CD4-positive, alpha-beta T cell treated with Interleukin-21 for 1 hour (primary cell): ENCODE measurements around the gene TOMT.

ENCODE experiments used
- DNase-seq: peaks from one replicate; pipeline ENCODE4 v3.0.0-alpha.2; 2020

The TOMT gene

GRCh38 chr11:72105888-72106287 is at the start of gene TOMT:
Gene TOMT (plus strand): TSS chr11:72105924. CDS start chr11:72105952, 28 bp downstream.
- no peak for DNase-seq

DNA sequence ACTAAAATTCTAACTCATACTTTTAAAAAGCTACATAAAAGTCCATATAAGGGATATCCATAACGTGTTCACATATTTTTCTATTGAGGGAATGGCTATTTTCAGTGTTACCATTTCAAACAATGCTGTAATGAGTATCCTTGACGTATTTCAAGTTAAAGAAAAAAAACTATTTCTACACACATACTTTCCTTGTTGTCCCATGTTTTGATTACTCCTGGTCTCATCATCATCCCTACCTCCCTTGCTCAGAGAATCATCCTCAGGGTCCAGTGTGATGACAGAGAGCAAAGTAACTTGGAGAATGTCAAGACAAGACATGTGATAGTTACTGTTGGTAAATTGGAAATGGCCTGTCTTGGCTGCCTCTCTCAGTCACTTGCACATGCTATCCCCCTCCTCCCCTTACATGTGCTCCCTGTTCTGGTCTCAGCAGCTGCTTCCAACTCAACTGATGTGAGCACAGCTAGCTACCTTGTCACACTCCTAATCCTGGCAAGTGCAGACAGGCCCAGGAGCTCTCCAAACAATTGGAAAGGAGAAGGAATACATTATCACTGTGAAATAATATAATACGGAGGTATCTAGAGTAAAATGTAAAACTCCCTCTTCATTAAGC is 47.2 kb upstream of the TOMT start:
- no peak for DNase-seq

- DNase-seq, result no peak
Measured at GRCh38 chr11:72061739-72062396, 43.9 kb upstream of the TOMT start.

GRCh38 chr11:72066855-72067254 is 38.9 kb upstream of the TOMT start:
- DNase-seq, result no peak

DNA sequence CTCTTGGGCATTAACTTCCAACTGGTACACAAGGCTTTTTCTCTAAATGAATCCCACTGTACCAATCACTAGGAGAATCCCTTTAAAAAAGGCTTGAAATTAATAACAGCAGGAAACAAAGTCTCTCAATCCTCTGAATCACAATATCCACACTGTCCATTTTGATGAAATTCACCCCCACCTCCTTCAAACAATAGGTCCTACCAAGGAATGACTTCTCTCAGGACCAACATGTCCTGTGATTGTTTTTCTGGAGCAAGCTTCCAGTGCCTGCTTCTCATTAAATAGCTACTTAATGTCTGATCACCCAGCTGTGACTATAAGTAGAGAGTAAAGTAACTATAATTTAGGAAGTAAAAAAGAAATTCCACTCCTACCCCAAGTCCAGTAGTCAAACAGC is 38.5 kb upstream of the TOMT start:
- DNase-seq, result no peak

DNA sequence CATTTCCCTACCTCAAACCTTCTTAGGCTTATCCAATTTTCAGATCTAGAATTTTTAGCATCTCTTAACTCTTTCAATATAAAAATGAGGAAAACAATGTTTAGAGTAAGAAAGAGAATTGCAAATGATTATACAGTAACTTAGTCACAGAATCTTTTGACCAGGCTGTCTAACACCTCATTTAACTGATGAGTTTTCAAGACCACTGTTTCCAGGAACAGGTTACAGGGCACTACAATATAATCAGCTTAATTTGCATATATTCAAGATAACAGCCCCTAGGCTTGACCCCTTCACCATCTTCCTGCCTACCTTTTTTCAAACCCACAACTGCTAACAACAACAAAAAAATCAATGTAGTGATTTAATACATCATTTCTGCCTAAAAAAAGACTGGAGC is 38.0 kb upstream of the TOMT start:
- no peak for DNase-seq

- no peak for DNase-seq
Measured at GRCh38 chr11:72069200-72069599, 36.5 kb upstream of the TOMT start.

GRCh38 chr11:72069787-72070251 is 35.9 kb upstream of the TOMT start:
- peak; percentile 13 for DNase-seq

DNA sequence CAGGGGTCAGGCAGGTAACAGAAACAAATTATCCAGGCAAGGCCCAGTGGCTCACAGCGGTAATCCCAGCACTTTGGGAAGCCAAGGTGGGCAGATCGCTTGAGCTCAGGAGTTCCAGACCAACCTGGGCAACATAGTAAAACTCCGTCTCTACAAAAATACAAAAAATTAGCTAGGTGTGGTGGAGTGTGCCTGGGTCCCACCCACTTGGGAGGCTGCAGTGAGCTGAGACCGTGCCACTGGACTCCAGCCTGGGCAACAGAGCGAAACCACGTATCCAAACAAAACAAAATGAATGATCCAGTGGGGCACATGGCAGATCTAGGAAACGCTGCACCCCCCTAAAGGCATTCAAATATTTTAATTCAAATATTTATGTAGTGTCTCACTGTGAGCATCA is 35.2 kb upstream of the TOMT start:
- no peak for DNase-seq

DNA sequence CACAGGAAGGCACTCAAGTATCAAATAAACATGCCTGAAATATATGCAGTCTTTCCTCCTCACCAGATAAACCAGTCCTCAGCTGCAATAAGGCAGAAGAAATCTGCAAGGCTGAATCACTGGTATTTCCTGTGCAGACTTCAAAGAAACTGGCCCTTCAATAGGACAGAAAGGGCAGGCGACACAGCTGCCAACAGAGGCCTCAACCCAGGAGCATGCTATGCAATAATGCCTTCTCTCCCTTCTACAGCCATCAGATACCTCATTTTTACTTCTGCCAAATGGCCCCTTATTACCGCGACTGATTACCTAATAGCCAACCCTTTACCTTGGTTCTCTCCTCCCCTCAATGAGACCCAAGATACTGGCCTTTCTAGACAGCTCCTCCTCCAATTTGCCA is 33.4 kb upstream of the TOMT start:
- DNase-seq, result no peak

DNA sequence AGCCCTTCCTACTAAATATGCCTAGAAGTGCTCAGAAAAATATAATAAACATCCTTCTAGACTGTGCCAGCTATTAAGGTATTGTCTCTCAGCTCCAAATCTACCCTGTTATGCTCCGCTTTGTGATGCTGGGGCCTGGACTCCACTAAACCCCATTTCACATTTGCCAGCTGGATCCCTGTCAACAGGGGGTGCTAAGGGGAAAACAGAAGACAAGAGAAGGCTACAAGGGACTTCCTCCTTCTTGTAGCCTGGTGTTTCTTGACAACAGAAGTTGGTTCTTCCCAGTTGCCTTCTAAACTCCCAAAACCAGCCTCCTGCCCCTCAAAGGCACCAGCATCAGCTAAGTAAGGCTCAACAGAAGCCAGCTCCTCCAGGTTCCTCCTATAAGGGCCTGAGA is 30.6 kb upstream of the TOMT start:
- DNase-seq, result peak; percentile 21

- DNase-seq, result no peak
Measured at GRCh38 chr11:72075756-72076155, 30.0 kb upstream of the TOMT start.

GRCh38 chr11:72078477-72078876 is 27.2 kb upstream of the TOMT start:
- DNase-seq, result no peak

- DNase-seq, result peak; percentile 57
Measured at GRCh38 chr11:72079819-72080325, 25.9 kb upstream of the TOMT start.

GRCh38 chr11:72080326-72081183 is 25.2 kb upstream of the TOMT start, which contains the start of the genes LRRC51 and NUMA1:
Gene LRRC51 (plus strand): TSS chr11:72080850. CDS start chr11:72089084, 8,234 bp downstream.
Gene NUMA1 (minus strand): TSS chr11:72080542. CDS start chr11:72035943, 44,599 bp downstream.
- DNase-seq, result peak; percentile 100

DNA sequence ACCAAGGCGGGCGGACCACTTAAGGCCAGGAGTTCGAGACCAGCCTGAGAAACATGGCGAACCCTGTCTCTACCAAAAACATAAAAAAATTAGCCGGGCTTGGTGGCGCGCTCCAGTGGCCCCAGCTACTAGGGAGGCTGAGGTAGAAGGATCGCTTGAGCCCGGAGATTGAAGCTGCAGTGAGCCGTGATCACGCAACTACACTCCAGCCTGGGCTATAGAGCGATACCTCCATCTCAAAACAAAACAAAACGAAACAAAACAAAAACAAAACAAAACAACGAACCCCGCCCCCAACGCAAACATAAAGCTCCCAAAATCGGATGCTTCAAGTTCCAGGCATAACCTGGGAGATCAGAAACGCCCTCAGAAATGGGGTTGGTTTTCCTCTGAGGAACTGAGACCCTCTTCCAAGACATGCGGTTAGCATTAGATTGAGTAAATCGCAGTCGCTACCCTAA is 24.5 kb upstream of the TOMT start:
- DNase-seq, result no peak

GRCh38 chr11:72081821-72082453 is 23.8 kb upstream of the TOMT start:
- no peak for DNase-seq

DNA sequence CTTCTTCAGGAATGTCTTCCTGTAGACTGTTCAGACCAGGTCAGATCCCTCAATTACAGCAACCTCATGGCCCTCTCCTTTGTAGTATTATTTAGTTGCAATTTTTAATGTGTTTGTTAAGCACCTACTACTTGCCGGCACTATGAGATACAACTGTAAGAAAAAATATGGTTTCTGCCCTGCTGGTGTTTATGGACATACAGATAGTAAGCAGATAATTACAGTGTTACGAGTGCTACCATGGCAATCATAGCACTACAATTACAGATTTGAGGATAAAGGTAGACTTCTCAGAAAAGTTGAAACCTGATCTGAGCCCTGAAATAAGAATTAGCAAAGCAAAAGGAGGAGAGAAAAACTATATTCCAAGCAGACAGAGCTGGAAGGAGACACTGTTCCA is 22.3 kb upstream of the TOMT start:
- no peak for DNase-seq

GRCh38 chr11:72084076-72084475 is 21.6 kb upstream of the TOMT start:
- no peak for DNase-seq

- no peak for DNase-seq
Measured at GRCh38 chr11:72084965-72085364, 20.8 kb upstream of the TOMT start.

DNA sequence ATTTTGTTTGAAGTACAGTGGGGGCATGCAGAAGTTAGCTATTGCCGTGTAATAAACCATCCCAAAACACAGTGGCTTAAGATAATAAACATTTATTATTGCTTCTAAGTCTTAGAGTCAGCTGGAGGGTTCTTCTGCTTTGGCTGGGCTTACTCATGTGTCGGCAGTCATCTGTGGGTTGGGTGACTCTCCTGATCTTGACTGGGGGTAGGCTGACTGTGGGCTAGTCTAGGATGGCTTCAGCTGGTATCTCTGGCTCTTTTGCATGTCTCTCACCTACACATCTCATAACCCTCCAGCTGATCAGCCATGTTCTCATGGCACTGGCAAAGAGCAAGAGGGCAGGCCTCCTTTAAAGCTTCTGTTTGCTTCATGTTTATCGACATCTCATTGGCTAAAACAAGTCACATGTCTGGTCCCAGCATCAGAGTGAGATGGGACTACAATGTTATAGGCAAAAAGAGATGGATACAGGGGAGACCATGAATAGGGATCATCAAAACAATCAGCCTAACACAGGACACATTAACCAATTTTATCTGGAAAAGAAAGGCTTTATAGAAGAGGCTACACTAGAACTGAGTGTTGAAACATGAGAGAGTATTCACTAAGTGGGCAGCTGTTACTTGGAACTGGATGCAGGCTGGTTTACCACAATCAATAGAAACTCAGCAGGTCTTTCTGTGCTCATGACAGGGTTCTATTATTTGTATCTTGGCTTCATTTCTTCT is 19.9 kb upstream of the TOMT start:
- no peak for DNase-seq
